Left colon (tissue), 2 donors: Measurements from ENCODE around the gene GPRASP3. TPM values are rescaled to one million over a fixed set of nuclear protein-coding genes. Genes with fewer than 3 reads are reported as not detected.
"Not testable (repeated sequence)": the region's sequence is repeated elsewhere in the genome, so short reads cannot be mapped to it uniquely, and the experiment has no call there.

Experiments used
- ATAC-seq: fragments of 200-7000 bp; cut with Tn5 transposase; one replicate; pipeline ENCODE4 v1.9.1; 2020; ENCODE audit warnings: mild to moderate bottlenecking, moderate library complexity
- DNase-seq, 2 donors: peaks; one replicate each; pipeline ENCODE4 v3.0.0-alpha.2; 2020
- intact Hi-C, 2 donors: fragments of 100-400 bp; cut with DNase I in 1 of 2; cut with micrococcal nuclease in 1 of 2; formaldehyde crosslinking; loops; one replicate each; pipeline versions ENCODE4 v1.11.2 to v1.14.0; 2022; cut with DNase I, micrococcal nuclease
- long read RNA-seq: library from polyadenylated mRNA; unstranded; transcript quantifications from one replicate; pipeline ENCODE4 v2.0.0, GENCODE V29; 2021
- total RNA-seq, 2 donors: library from RNA; stranded (reverse); fragmentation: NEBNext Ultra II Directional; extraction: Animal tissue kit (Norgen Biotek cat#: 25700); gene quantifications; one replicate each; pipeline ENCODE4 v1.2.1, GENCODE V29; 2021
- donor health status: DM: no; HTN: no; CAD: no.
- donor health status: DM: yes; HTN: yes; CAD: no.

Gene GPRASP3
- total RNA-seq = 1 to 10 TPM; 3.1 to 3.2 TPM
- long read RNA-seq, partial matches to known transcripts = 0 of 2 reads
- long read RNA-seq, other reads (novel, unspliced or antisense) = 2 of 2 reads

DNA sequence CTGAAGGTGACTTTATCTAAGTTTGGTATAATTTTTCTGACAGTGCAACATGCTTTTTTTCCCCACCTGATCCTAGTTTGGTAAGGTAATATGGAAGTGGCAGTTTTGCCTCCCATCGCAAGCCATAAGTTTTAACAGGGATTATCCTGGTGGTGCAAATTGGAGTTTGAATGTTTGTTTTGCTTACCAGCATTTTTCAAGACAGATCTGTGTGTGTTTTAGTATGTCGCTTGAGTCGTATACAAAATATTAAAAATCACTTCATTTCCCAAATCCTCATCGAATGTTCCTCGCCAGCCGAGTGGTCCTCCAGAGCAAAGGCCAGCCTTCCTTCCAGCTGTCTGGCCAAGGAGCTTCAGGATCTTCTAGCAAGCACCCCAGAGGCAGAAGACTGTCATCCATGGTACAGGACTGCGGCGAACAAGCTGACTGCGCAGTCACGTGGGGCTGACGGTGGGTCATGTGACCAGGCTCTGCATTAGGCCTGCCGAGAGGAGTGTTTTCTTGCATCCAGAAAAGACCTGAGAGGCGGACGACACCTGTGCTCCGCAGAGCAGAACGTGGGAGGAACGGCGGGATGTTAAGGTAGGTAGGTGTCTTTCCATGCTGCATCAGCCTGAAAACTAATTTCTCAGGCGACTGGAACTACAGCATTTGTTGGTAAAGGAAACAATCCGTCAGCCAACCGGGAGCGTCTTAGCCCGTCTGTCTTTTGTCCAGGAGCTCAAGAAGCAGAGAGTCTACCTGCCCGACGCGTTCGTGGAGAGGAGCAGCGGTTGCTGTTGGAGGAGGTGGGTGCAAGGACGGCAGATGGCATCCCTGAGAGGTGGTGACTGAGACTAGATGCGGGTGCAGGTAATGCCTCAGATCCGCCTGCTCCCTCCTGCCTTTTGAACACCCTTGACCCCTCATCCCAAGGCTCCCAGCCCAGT, at the start of gene GPRASP3:
Gene GPRASP3 (plus strand): TSS at position 507 of the 932 bp plus-strand sequence. CDS start 28,253 bp downstream, outside the sequence.
- peak; percentile 79 to 80 for DNase-seq
- ATAC-seq = peak; percentile 99
- intact Hi-C loops = no loop called here

GRCh38 chrX:102672856-102673255, 47.7 kb upstream of the GPRASP3 start:
- intact Hi-C loops = no loop called here
- ATAC-seq (no peak), DNase-seq (no peak)

DNA sequence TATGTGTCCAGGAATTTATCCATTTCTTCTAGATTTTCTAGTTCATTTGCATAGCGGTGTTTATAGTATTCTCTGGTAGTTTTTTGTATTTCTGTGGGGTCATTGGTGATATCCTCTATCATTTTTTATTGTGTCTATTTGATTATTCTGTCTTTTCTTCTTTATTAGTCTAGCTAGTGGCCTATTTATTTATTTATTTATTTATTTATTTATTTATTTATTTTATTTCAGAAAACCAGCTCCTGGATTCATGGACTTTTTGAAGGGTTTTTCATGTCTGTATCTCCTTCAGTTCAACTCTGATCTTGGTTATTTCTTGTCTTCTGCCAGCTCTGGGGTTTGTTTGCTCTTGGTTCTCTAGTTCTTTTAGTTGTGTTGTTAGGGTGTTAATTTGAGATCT, 43.1 kb upstream of the GPRASP3 start:
- intact Hi-C loops, ATAC-seq, DNase-seq: not testable (repeated sequence)

GRCh38 chrX:102684772-102685520, 35.6 kb upstream of the GPRASP3 start:
- intact Hi-C loops = no loop called here
- no peak for ATAC-seq

DNA sequence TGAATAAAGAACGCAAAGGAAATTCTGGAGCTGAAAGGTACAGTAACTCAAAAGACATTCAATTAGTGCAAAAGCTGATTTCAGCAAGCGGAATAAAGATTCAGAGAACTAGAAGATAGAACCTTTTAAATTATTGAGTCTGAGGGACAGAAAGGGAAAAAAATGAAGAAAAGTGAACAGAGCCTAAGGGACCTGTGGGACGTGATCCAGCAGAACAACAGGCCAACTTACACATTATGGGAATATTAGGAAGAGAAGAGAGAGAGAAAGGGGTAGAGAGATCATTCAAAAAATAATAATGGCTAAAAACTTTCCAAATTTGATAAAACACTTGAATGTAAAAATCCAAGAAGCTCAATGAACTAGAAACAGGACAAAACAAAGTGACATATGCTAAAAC, 25.8 kb upstream of the GPRASP3 start:
- DNase-seq (no peak), ATAC-seq (no peak)
- intact Hi-C loops = no loop called here

More at GRCh38 chrX:102684772-102685520, 35.6 kb upstream of the GPRASP3 start:
- no peak for DNase-seq

DNA sequence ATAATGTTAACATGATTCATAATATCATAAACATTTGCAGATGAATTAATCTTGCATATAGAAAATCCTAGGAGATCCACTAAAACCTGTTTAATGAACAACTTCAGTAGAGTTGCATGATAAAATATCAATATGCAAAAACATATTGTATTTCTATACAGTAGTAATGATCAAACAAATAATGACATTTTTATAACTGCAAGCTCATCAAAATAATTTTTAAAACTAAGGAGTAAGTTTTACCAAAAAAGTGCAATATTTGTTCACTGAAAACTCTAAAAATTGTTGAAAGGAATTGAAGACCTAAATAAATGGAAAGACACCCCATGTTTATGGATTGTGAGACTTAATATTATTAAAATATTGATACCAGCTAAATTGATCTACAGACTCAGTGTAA, 24.2 kb upstream of the GPRASP3 start:
- DNase-seq (no peak), ATAC-seq (no peak)
- intact Hi-C loops = no loop called here

DNA sequence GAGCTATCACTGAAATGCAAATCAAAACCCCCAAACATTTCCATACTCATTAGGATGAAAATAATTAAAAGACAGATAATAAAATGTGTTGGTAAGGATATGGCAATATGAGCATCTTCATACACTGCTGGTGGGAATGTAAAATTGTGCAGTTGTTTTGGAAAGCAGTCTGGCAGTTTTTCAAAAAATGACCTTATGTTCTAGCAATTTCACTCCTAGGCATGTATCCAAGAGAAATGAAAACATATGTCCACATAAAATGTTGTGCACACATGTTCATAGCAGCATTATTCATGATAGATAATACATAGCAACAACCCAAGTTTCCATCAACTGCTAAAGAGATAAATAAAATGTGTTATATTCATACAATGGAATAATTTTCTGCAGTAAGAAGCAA, 23.0 kb upstream of the GPRASP3 start:
- intact Hi-C loops = no loop called here
- DNase-seq (no peak), ATAC-seq (no peak)

DNA sequence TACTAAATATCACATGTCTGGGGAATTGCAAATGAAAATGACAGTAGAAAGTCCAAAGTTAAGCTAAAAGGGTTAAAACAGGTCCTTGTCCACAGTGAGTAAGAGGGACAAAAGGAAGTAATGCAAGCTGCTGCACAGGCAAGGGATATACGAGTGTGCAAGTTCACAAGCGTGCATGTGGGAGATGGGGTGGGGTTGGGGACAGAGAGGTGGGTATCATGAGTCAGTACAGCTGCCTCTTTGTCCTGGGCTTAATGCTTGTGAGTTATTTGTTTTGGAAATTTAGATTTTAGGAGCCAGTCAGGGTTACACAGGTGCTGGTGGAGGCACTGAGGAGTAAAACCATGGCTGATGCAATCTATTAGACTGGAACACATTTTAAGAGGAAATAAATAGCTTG, 11.6 kb upstream of the GPRASP3 start:
- DNase-seq = no peak
- ATAC-seq = no peak
- intact Hi-C loops = no loop called here

DNA sequence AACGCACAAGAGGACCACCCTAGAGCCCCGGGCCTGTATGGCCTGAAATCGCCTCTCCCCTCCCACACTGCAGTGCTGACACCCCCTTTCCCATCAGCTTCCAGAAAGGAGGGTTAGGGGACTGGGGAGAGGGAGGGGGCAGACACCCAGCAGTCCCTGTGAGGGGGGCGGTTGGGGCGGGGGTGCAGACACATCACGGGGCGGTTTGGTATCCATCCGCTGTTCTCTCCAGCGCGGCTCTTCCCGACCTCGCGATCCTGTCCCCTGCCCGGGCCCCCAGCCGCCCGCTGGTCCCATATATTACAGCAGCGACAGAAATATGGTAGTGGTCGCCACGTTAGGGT, 8.7 kb upstream of the GPRASP3 start:
- intact Hi-C loops = no loop called here
- no peak for ATAC-seq
- no peak for DNase-seq

DNA sequence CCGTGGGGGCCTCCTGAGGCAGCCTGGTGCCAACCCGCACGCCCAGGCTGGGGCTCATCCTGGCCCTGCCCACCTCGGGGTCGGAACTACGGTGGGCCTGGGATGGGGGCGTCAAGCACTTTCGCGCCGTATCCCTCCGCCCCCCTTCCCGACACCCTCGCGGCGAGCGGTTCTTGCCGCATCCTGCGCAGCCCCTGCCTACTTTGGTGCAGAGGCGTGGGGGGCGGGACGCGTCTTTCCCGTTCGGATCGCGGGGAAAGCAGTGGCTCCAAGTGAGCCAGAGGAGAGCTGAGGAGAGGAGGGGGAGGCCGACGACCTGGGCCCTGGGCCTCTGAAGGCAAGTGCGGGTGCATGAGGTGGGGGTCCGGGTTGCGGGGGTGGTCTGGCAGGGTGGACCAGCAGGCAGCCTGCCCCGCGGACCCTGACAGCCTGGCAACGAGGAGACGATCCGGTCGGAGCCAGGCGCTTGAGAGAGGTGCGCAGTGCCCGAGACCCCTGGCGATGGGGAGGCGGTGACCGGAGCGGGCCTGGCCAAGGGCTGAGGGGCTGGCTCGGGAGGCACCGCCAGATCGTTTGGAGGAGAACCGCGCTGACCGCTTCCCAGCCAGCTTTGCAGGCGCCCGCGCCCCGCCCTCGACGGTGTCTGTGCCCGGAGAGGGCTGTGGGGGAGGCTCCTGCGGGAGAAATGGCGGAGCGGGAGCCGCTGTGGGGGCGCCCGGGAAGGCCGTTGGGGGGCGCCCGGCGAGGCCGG, 8.2 kb upstream of the GPRASP3 start, which contains the start of gene GPRASP2:
Gene GPRASP2 (plus strand): TSS at position 233 of the 751 bp plus-strand sequence. CDS start 2,422 bp downstream, outside the sequence.
- ATAC-seq = peak; percentile 87
- DNase-seq = peak; percentile 29 to 55
- intact Hi-C loops = no loop called here

DNA sequence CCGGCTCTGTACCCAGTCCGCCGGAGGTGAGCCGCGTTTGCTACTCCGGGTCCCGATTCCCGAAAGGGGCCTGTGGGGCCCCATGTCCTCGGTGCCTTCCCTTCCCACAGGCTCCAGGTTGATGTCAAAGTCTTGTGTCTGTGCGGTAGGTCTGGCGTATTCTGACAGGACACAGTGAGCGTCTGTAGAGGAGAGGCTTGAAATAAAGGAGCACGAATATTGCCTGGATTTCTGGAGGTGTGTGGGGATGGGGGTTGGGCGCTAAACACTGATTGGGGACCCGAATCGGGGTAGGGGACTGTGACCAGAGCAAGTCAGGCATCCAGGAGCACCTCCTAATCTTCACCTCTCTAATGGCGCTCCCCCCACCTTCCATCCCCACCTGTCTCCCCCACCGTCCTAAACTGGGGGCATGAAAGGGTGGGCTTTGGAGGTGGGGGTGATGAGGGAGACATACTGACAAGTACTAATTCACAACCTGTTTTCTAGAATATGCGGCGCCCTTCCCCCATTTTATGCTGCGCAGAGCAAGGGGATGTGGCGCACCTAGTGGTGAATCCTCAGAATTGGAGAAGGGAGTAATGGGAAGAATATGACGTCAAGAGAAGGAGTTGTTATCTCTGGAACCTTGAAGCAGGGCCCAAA, 7.4 kb upstream of the GPRASP3 start:
- intact Hi-C loops = no loop called here
- ATAC-seq (peak; percentile 86), DNase-seq (peak; percentile 41 to 48)

- ATAC-seq = no peak
- intact Hi-C loops = no loop called here
- no peak for DNase-seq
Observed at GRCh38 chrX:102714994-102715393, 5.5 kb upstream of the GPRASP3 start.

DNA sequence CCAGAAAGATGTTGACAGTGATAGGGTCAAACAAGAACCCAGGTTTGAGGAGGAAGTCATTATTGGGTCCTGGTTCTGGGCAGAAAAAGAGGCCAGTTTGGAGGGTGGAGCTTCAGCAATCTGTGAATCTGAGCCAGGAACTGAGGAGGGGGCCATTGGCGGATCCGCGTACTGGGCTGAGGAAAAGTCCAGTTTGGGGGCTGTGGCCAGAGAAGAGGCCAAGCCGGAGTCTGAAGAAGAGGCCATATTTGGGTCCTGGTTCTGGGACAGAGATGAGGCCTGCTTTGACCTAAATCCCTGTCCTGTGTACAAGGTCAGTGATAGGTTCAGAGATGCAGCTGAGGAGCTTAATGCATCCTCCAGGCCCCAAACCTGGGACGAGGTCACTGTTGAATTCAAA, 4.6 kb upstream of the GPRASP3 start:
- no peak for ATAC-seq
- DNase-seq = no peak
- intact Hi-C loops = no loop called here

DNA sequence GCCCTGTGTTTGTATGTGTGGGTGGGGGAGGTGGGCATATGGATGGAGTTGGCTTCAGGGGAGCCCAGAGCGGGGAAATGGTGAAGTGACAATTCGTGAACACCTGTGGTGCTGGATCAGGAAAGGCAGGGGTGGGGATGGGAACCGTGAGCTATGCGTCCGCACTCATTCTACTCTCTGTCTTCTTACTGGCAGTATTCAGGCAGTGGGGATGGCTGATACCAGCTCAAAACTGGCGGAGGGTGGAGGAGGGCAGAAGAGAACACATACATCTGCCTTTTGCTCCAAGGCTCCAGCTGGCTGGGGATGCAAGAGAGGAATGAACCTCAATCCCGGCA, 595 bp downstream of the GPRASP3 start:
- DNase-seq, intact Hi-C loops: not testable (repeated sequence)
- peak; percentile 25 for ATAC-seq

DNA sequence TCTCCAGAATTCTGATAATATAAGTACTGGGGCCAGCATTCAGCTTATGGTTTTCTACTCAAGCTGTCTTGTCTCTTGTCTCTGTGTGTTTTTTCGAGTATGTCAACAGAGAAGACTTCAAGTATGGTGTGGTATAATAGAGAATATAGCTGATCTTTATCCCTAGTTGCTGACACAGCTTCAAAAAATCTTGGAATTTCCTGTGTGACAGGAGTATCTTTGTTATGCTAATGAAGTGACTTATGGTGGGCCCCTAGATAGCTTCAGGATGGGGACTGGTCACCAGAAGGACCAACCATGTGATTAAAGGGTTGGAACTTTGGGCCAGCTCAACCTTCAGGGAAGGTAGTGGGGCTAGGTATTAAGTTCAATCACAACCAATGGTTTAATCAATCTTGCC, 2.9 kb downstream of the GPRASP3 start:
- DNase-seq = no peak
- intact Hi-C loops = no loop called here
- no peak for ATAC-seq

GRCh38 chrX:102727761-102728160, 7.2 kb downstream of the GPRASP3 start:
- ATAC-seq = no peak
- intact Hi-C loops = no loop called here
- no peak for DNase-seq

DNA sequence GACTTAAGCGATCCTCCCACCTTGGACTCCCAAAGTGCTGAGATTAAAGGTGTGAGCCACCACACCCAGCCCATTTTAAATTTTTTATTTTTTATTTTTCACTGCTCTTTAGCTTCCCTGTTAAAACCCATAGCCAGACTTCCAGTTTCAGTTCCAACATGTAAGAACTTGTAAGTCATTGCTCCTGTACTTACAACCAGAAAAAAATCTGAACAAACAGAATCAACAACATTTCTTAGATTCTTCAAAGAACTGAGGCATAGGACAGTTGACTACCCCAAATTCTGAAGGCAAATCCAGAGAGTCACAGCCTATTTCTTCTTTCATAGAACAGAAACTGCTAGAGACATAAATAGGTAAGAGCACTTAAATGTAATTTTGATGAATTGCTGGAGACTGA, 8.1 kb downstream of the GPRASP3 start:
- ATAC-seq = no peak
- intact Hi-C loops = no loop called here
- DNase-seq = no peak

GRCh38 chrX:102739657-102740056, 19.1 kb downstream of the GPRASP3 start:
- intact Hi-C loops = no loop called here
- DNase-seq (no peak), ATAC-seq (no peak)

DNA sequence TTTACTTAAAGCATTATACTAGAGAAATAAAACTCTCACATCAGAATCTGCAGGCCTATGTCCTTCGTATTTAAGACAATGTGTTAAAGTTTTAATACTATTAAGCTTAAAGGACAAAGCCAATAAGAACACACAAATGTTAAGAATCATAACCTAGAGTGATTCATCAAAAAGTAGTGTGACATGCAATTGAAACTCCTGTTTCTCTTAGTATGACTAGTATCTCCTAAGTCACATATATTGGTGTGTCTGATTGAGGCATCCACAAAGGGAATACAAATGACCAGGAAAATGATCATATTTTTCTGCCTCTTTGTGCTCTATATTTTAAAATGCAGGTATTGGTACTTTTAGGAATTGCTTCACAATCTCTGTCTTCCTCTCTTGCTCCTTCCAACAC, 23.8 kb downstream of the GPRASP3 start:
- DNase-seq (no peak), ATAC-seq (no peak)
- intact Hi-C loops = no loop called here
